Measurements from ENCODE around the gene ZNF710. TPM values are rescaled to one million over a fixed set of nuclear protein-coding genes. Genes with fewer than 3 reads are reported as not detected.
A peak's percentile ranks its signal among the peaks of the same experiment; 100 is the strongest.

The ZNF710 gene
- total RNA-seq, 2 donors from 2014 or later, result 3.4 to 5.2 TPM

DNA sequence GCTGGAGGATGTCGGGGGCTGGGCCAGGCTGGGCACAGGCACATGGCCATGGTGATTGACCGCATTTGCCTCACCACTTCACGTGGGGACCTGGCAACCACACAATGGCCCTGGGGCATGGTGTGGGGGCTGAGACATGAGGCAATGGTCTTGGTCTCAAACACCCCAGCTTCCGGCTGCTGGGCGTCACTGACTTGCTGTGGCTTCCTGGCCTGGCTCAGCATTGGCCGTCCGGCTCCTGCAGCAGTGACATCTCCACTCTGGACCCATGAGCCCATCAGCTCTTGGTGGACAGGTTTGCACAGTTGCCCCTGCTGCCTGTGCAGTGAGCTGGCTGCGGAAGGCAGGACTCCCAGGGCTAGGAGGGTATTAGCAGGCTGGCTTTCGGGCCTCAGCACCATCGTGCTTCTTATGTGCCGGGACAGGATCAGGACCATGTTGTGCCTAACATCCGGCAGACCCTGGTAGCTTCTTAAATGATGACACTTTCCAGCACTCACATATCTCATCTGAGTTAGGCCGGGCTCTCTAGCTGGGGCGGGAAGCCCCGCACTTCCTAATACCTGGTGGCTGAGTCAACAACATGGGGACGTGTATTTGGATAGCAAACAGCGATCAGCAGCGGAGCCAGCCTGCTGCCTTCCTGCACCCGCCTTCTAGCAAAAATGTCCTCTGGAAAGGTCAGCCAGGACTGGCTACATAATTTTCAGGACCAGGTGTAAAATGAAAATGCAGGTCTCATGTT is 34.1 kb downstream of the ZNF710 start:
- no peaks in the 10 kb centered on the region for H3K9me3 ChIP-seq
- no peak overlapping the region for H3K4me3 ChIP-seq
- H3K27me3 ChIP-seq, result no peaks in the 10 kb centered on the region
- peak; percentile 71 for DNase-seq (ENCODE audit: low spot score)
- peaks cover 0 to 63% of the 10 kb centered on the region in 2 donors for H3K4me1 ChIP-seq
- TF ChIP-seq, protein P1, sequence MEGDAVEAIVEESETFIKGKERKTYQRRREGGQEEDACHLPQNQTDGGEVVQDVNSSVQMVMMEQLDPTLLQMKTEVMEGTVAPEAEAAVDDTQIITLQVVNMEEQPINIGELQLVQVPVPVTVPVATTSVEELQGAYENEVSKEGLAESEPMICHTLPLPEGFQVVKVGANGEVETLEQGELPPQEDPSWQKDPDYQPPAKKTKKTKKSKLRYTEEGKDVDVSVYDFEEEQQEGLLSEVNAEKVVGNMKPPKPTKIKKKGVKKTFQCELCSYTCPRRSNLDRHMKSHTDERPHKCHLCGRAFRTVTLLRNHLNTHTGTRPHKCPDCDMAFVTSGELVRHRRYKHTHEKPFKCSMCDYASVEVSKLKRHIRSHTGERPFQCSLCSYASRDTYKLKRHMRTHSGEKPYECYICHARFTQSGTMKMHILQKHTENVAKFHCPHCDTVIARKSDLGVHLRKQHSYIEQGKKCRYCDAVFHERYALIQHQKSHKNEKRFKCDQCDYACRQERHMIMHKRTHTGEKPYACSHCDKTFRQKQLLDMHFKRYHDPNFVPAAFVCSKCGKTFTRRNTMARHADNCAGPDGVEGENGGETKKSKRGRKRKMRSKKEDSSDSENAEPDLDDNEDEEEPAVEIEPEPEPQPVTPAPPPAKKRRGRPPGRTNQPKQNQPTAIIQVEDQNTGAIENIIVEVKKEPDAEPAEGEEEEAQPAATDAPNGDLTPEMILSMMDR (IDR thresholded peaks at IDR 0.05), result no peak
- H3K36me3 ChIP-seq, result no peaks in the 10 kb centered on the region
- H3K27ac ChIP-seq, result peak overlapping the region; percentile 53 to 61

DNA sequence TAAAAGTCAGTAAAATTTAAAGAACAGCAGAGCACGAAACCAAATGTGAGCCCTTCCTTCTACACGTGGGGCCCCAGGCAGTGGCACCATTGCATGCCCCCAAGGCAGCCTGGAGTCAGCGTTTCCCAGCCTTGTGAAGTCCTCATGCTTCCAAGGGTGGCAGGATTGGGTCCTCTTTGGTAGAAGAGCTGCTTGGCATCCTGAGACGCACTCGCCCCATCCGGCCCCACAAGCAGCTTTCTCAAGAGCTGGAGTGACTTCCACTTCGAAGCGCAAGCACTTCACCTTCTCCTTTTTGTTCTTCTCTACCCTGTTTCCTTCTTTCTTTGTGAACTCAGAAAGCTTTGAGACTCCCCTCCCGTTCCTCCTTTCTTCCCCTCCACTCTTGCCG is 34.7 kb downstream of the ZNF710 start:
- H3K27me3 ChIP-seq, result no peaks in the 10 kb centered on the region
- H3K27ac ChIP-seq, result peak overlapping the region; percentile 53 to 61
- no peaks in the 10 kb centered on the region for H3K36me3 ChIP-seq
- TF ChIP-seq, protein P1 (IDR thresholded peaks at IDR 0.05), result no peak
- H3K4me1 ChIP-seq, result peaks cover 0 to 64% of the 10 kb centered on the region in 2 donors
- no peak for DNase-seq (ENCODE audit: low spot score)
- no peaks in the 10 kb centered on the region for H3K9me3 ChIP-seq
- H3K4me3 ChIP-seq, result no peak overlapping the region

DNA sequence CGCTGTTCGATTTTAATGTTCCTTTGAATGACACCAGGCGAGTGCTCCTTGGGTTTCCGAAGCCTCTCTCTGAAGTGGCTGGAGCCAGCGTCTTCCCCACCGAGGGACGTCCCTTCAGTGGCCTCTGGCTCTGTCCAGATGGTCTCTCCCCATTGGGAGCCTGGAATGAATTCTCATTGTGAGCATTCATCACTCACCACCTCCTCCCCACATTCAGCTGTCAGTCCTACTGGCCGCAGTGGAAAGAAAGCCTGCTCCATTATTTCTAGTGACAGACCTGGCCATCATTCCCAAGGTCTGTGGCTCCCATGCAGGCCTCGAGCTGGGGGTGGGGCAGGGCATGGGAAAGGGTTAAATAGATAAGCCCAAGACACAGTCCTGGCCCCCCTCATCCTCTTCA is 35.2 kb downstream of the ZNF710 start:
- Histone ChIP-seq H3K4me1 (peaks cover 0 to 59% of the 10 kb centered on the region in 2 donors), H3K27me3 (no peaks in the 10 kb centered on the region), H3K9me3 (no peaks in the 10 kb centered on the region), H3K27ac (peak overlapping the region in 1 of 2 donors; percentile 61), H3K4me3 (no peak overlapping the region), H3K36me3 (no peaks in the 10 kb centered on the region)
- no peak for DNase-seq (ENCODE audit: low spot score)
- TF ChIP-seq, protein P1 (IDR thresholded peaks at IDR 0.05), result no peak

DNA sequence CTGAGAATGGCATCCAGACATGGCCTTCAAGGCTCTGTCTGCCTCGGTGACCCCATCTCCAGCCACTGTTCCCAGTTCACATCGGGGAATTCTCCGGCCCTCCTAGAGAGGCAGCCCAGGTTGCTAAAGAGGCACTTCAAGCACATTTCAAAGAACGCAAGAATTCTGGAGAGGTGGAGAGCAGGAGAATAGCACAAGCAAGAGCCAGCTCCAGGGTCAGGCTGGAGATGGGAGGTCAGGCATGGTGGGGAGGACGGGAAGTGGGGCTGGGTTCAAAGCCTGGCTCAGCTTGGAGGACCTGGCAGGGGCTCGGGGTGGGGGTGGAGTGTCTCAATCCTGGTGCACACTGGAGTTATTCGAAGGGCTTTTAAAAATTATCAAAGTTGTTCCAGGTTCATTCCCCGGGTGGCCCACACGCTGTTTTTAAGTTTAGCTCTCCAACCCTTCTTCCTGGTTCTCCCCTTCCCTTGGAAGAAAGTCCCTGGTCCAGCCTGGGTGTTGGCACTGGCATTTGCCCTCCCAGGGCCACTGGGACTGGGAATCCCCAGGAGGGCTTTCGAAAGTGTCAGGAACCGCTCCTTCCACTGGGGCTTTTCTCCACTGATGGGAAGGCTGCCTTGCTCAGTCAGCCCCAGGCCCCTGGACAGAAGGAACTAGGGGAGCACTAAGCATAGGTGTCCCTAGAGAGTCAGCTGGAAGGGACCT is 35.8 kb downstream of the ZNF710 start:
- peak overlapping the region in 1 of 2 donors; percentile 61 for H3K27ac ChIP-seq
- TF ChIP-seq, protein P1 (IDR thresholded peaks at IDR 0.05), result no peak
- no peaks in the 10 kb centered on the region for H3K9me3 ChIP-seq
- no peak overlapping the region for H3K4me3 ChIP-seq
- no peak for DNase-seq (ENCODE audit: low spot score)
- no peaks in the 10 kb centered on the region for H3K36me3 ChIP-seq
- H3K4me1 ChIP-seq, result peaks cover 0 to 54% of the 10 kb centered on the region in 2 donors
- no peaks in the 10 kb centered on the region for H3K27me3 ChIP-seq

DNA sequence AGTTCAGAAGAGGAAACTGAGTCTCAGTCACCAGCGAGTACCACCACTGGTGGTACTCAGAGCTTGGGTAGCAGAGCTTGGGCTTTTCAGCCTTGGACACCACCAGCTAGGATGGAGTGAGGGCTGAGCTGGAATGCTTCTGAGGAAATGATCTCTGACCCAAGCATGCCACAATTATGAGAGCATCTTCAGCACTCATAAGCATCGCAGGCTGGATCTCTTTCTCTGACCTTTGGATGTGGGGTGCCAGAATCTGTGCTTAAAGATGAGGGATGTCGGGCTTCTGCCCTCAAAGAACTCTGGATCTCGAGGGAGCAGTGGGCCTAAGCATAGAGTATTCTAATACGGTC is 36.4 kb downstream of the ZNF710 start:
- H3K9me3 ChIP-seq, result no peaks in the 10 kb centered on the region
- H3K36me3 ChIP-seq, result no peaks in the 10 kb centered on the region
- no peak for DNase-seq (ENCODE audit: low spot score)
- TF ChIP-seq, protein P1 (IDR thresholded peaks at IDR 0.05), result no peak
- no peak overlapping the region for H3K27ac ChIP-seq
- no peak overlapping the region for H3K4me3 ChIP-seq
- no peaks in the 10 kb centered on the region for H3K27me3 ChIP-seq
- peaks cover 0 to 54% of the 10 kb centered on the region in 2 donors for H3K4me1 ChIP-seq
